ENCODE results near the gene FAM81A. TPM values are rescaled to one million over a fixed set of nuclear protein-coding genes. Genes with fewer than 3 reads are reported as not detected.

FAM81A gene
- total RNA-seq, 2 donors from 2014 or later, result under 0.01 to 0.78 TPM

GRCh38 chr15:59407946-59408345 lies 30.0 kb upstream of the FAM81A start:
- no peaks in the 10 kb centered on the region for H3K9me3 ChIP-seq
- no peaks in the 10 kb centered on the region for H3K36me3 ChIP-seq (replicated peaks in 1 of 2; ENCODE audit: insufficient read depth in 1 of 2, low read depth in 2 of 2)
- peaks cover 10% of the 10 kb centered on the region for H3K4me1 ChIP-seq
- 76 to 83% methylated on average over 5 of the region's 5 CpGs for WGBS, 2 donors
- TF ChIP-seq POLR2A (IDR thresholded peaks at IDR 0.05) (no peak), CTCF (IDR thresholded peaks at IDR 0.05) (no peak)
- no peak overlapping the region for H3K27ac ChIP-seq
- no peak overlapping the region for H3K4me3 ChIP-seq
- no peaks in the 10 kb centered on the region for H3K27me3 ChIP-seq
- intact Hi-C loops (cut with DNase I), result no loop called here
- DNase-seq (no peak), ATAC-seq (no peak)

GRCh38 chr15:59410391-59410896 lies 27.5 kb upstream of the FAM81A start:
- WGBS, 2 donors, result 2% methylated on average over 2 of the region's 2 CpGs
- ATAC-seq, result peak; percentile 70
- Histone ChIP-seq H3K9me3 (no peaks in the 10 kb centered on the region), H3K4me3 (no peak overlapping the region), H3K27me3 (no peaks in the 10 kb centered on the region), H3K4me1 (peaks cover 10% of the 10 kb centered on the region), H3K27ac (peak overlapping the region in 3 of 4 donors; percentile 39 to 80 (median 55)), H3K36me3 (replicated peaks in 1 of 2; ENCODE audit: insufficient read depth in 1 of 2, low read depth in 2 of 2) (no peaks in the 10 kb centered on the region)
- intact Hi-C loops (cut with DNase I), result no loop called here
- DNase-seq, result peak; percentile 15 to 55 (median 26)
- TF ChIP-seq CTCF (IDR thresholded peaks at IDR 0.05) (no peak), POLR2A (IDR thresholded peaks at IDR 0.05) (peak in 1 of 3 donors; percentile 15)

- Histone ChIP-seq H3K27ac (peak overlapping the region in 1 of 4 donors; percentile 70), H3K36me3 (replicated peaks in 1 of 2; ENCODE audit: insufficient read depth in 1 of 2, low read depth in 2 of 2) (no peaks in the 10 kb centered on the region), H3K4me3 (no peak overlapping the region), H3K9me3 (no peaks in the 10 kb centered on the region), H3K4me1 (peaks cover 10% of the 10 kb centered on the region), H3K27me3 (no peaks in the 10 kb centered on the region)
- TF ChIP-seq CTCF (IDR thresholded peaks at IDR 0.05) (no peak), POLR2A (IDR thresholded peaks at IDR 0.05) (no peak)
- intact Hi-C loops (cut with DNase I), result no loop called here
- no peak for ATAC-seq
- WGBS, 2 donors, result 49 to 50% methylated on average over 2 of the region's 2 CpGs
- no peak for DNase-seq
Observed at GRCh38 chr15:59413577-59413976, 24.4 kb upstream of the FAM81A start.

GRCh38 chr15:59416816-59417215 lies 21.2 kb upstream of the FAM81A start:
- ATAC-seq, result no peak
- no peak overlapping the region for H3K27ac ChIP-seq
- DNase-seq, result no peak
- H3K4me1 ChIP-seq, result no peaks in the 10 kb centered on the region
- TF ChIP-seq POLR2A (IDR thresholded peaks at IDR 0.05), result no peak
- TF ChIP-seq CTCF (IDR thresholded peaks at IDR 0.05), result no peak
- intact Hi-C loops (cut with DNase I), result no loop called here
- WGBS, 2 donors, result 61 to 67% methylated on average over 4 of the region's 4 CpGs
- H3K9me3 ChIP-seq, result no peaks in the 10 kb centered on the region
- no peak overlapping the region for H3K4me3 ChIP-seq
- no peaks in the 10 kb centered on the region for H3K27me3 ChIP-seq
- H3K36me3 ChIP-seq (replicated peaks in 1 of 2; ENCODE audit: insufficient read depth in 1 of 2, low read depth in 2 of 2), result no peaks in the 10 kb centered on the region

- no peaks in the 10 kb centered on the region for H3K9me3 ChIP-seq
- H3K36me3 ChIP-seq (replicated peaks in 1 of 2; ENCODE audit: insufficient read depth in 1 of 2, low read depth in 2 of 2), result no peaks in the 10 kb centered on the region
- intact Hi-C loops (cut with DNase I), result no loop called here
- H3K27me3 ChIP-seq, result no peaks in the 10 kb centered on the region
- no peaks in the 10 kb centered on the region for H3K4me1 ChIP-seq
- ATAC-seq (no peak), DNase-seq (no peak)
- no peak overlapping the region for H3K4me3 ChIP-seq
- WGBS, 2 donors, result 54 to 76% methylated on average over 1 of the region's 1 CpG
- TF ChIP-seq POLR2A (IDR thresholded peaks at IDR 0.05), result no peak
- TF ChIP-seq CTCF (IDR thresholded peaks at IDR 0.05), result no peak
- no peak overlapping the region for H3K27ac ChIP-seq
Observed at GRCh38 chr15:59419170-59419569, 18.8 kb upstream of the FAM81A start.
